HepG2 (cell line): ENCODE data around the gene THOP1. TPM values are rescaled to one million over a fixed set of nuclear protein-coding genes. Genes with fewer than 3 reads are reported as not detected.
A peak's percentile ranks its signal among the peaks of the same experiment; 100 is the strongest.

ENCODE experiments used
- ATF5 ChIP-seq: sonication (generic); formaldehyde crosslinking; IDR thresholded peaks from 2 replicates; pipeline ENCODE4 v1.4.0; 2020; ENCODE audit warnings: mild to moderate bottlenecking, low read depth, missing genetic modification reagents
- CBX1 ChIP-seq: IDR thresholded peaks from one replicate; pipeline ENCODE4 v1.6.1; 2016; ENCODE audit warnings: antibody characterized with exemption, low read depth
- CREB3 ChIP-seq: sonication (generic); formaldehyde crosslinking; IDR thresholded peaks from 2 replicates; pipeline ENCODE4 v1.5.0; 2020; ENCODE audit warnings: missing genetic modification reagents
- HBP1 ChIP-seq: IDR thresholded peaks from 2 replicates; pipeline ENCODE4 v1.6.1; 2016; ENCODE audit warnings: low read depth, control low read depth
- HIVEP1 ChIP-seq: sonication (generic); formaldehyde crosslinking; IDR thresholded peaks from 2 replicates; pipeline ENCODE4 v1.4.0; 2020; ENCODE audit warnings: mild to moderate bottlenecking, missing genetic modification reagents
- KLF12 ChIP-seq: sonication (generic); formaldehyde crosslinking; IDR thresholded peaks from 2 replicates; pipeline ENCODE4 v1.4.0; 2020; ENCODE audit warnings: missing genetic modification reagents, borderline replicate concordance
- KLF16 ChIP-seq, 2 experiments: sonication (generic) in 1 of 2; formaldehyde crosslinking in 1 of 2; IDR thresholded peaks; 2 replicates each; pipeline versions ENCODE4 v1.6.1 to v1.8.0; 2016 to 2023; ENCODE audit warnings: missing genetic modification reagents in 2 of 2, missing compliant biosample characterization in 1 of 2
- LBX2 ChIP-seq: sonication (generic); formaldehyde crosslinking; IDR thresholded peaks from 2 replicates; pipeline ENCODE4 v1.5.0; 2020; ENCODE audit warnings: missing genetic modification reagents, mild to moderate bottlenecking, borderline replicate concordance
- MED8 ChIP-seq: sonication (generic); formaldehyde crosslinking; IDR thresholded peaks from 2 replicates; pipeline ENCODE4 v1.8.1; 2023; ENCODE audit warnings: mild to moderate bottlenecking, missing genetic modification reagents; ENCODE audit not compliant: insufficient replicate concordance
- MYC ChIP-seq: sonication (generic); formaldehyde crosslinking; IDR thresholded peaks from 2 replicates; pipeline ENCODE4 v1.9.0; 2021; ENCODE audit warnings: missing genetic modification reagents, borderline replicate concordance
- NAIF1 ChIP-seq: sonication (generic); formaldehyde crosslinking; IDR thresholded peaks from 2 replicates; pipeline ENCODE4 v1.5.0; 2020; ENCODE audit warnings: mild to moderate bottlenecking, missing genetic modification reagents, borderline replicate concordance
- NPAS2 ChIP-seq: sonication (generic); formaldehyde crosslinking; IDR thresholded peaks from 2 replicates; pipeline ENCODE4 v1.8.0; 2022; ENCODE audit warnings: mild to moderate bottlenecking, missing genetic modification reagents, borderline replicate concordance
- POLR2G ChIP-seq: fragments of 200-400 bp; formaldehyde crosslinking; IDR thresholded peaks from 2 replicates; pipeline ENCODE4 v1.6.1; 2018; ENCODE audit warnings: mild to moderate bottlenecking, low read depth, low read length, moderate library complexity
- RFX1 ChIP-seq: fragments of 450-650 bp; IDR thresholded peaks from 2 replicates; pipeline ENCODE4 v1.6.1; 2017
- SALL2 ChIP-seq: sonication (generic); formaldehyde crosslinking; IDR thresholded peaks from 2 replicates; pipeline ENCODE4 v1.8.1; 2023; ENCODE audit warnings: mild to moderate bottlenecking, missing genetic modification reagents, inconsistent platforms
- ZBTB7B ChIP-seq: sonication (generic); formaldehyde crosslinking; IDR thresholded peaks from 2 replicates; pipeline ENCODE4 v1.4.0; 2020; ENCODE audit warnings: missing genetic modification reagents
- ZMYM2 ChIP-seq: sonication (generic); formaldehyde crosslinking; IDR thresholded peaks from 2 replicates; pipeline ENCODE4 v1.8.0; 2022; ENCODE audit warnings: mild to moderate bottlenecking, missing genetic modification reagents
- ZNF20 ChIP-seq: sonication (generic); formaldehyde crosslinking; IDR thresholded peaks from 2 replicates; pipeline ENCODE4 v1.4.0; 2020; ENCODE audit warnings: mild to moderate bottlenecking, moderate library complexity, missing genetic modification reagents
- ZNF276 ChIP-seq: sonication (generic); formaldehyde crosslinking; IDR thresholded peaks from 2 replicates; pipeline ENCODE4 v1.4.0; 2020; ENCODE audit warnings: mild to moderate bottlenecking, low read depth, missing genetic modification reagents
- ZNF710 ChIP-seq: sonication (generic); formaldehyde crosslinking; IDR thresholded peaks from 2 replicates; pipeline ENCODE4 v1.5.0; 2020; ENCODE audit warnings: mild to moderate bottlenecking, missing genetic modification reagents, borderline replicate concordance
- ZSCAN31 ChIP-seq: sonication (generic); formaldehyde crosslinking; IDR thresholded peaks from 2 replicates; pipeline ENCODE4 v1.5.0; 2020; ENCODE audit warnings: low read depth, mild to moderate bottlenecking, missing genetic modification reagents
- polyA plus RNA-seq, 8 experiments: library from polyadenylated mRNA; depleted of rRNA in 3 of 8; stranded (reverse) in 7 of 8; unstranded in 1 of 8; fragments of >200 nt; fragmentation: Illumina TruSeq in 4 of 8; extraction: Trizol in 4 of 8; gene quantifications; 2 replicates each; pipeline versions ENCODE4 v1.2.1 to v1.2.3, GENCODE V29; 2011 to 2016; ENCODE audit warnings: low read depth in 4 of 8, missing spikeins in 1 of 8, mixed read lengths in 1 of 8; ENCODE audit not compliant: insufficient read depth in 1 of 8
- total RNA-seq, 5 experiments: library from RNA; depleted of rRNA; stranded (reverse); fragments of >200 nt; fragmentation: Illumina TruSeq; extraction: Trizol; gene quantifications; 2 replicates each; pipeline ENCODE4 v1.2.3, GENCODE V29; 2016; ENCODE audit warnings: low read depth in 1 of 5

THOP1 gene
- total and polyA plus RNA-seq, 2 of the 13 experiments (the other 11 are each of a cell fraction or from before 2014, with no cell fraction given), result 74.4 to 116 TPM

GRCh38 chr19:2785244-2785997 lies at the start of gene THOP1 (continued):
- peak; percentile 84 for TF ChIP-seq POLR2G
- peak; percentile 83 for TF ChIP-seq ZSCAN31
- TF ChIP-seq MED8, result peak; percentile 53
- peak; percentile 52; the same call in 1 of the 2 replicates for TF ChIP-seq ZNF710
- 0 out of 2 replicates have a peak, but pooled peaks have one; percentile 22 for TF ChIP-seq SALL2 (CRISPR knock-in tag)
- TF ChIP-seq LBX2 (CRISPR knock-in tag), result no peak
- TF ChIP-seq KLF12 (CRISPR knock-in tag), result peak; percentile 66; the same call in 1 of the 2 replicates
- TF ChIP-seq ZNF20, result no peak
- peak; percentile 19; the same call in 1 of the 2 replicates for TF ChIP-seq NPAS2 (CRISPR knock-in tag)
- 0 out of 2 replicates have a peak, but pooled peaks have one; percentile 36 for TF ChIP-seq ZNF276 (CRISPR knock-in tag)
- peak; percentile 80 for TF ChIP-seq RFX1
- TF ChIP-seq HBP1, result peak; percentile 98
- TF ChIP-seq KLF16 (CRISPR knock-in tag; IDR thresholded peaks at IDR 0.05), result no peak
- TF ChIP-seq MYC (CRISPR knock-in tag), result peak; percentile 66
- TF ChIP-seq ZBTB7B (CRISPR knock-in tag), result 0 out of 2 replicates have a peak, but pooled peaks have one; percentile 20
- 0 out of 2 replicates have a peak, but pooled peaks have one; percentile 51 for TF ChIP-seq CREB3 (CRISPR knock-in tag)
- TF ChIP-seq HIVEP1, result 0 out of 2 replicates have a peak, but pooled peaks have one; percentile 29
- peak; percentile 86; the same call in 1 of the 2 replicates for TF ChIP-seq NAIF1 (CRISPR knock-in tag)
- TF ChIP-seq ZMYM2 (CRISPR knock-in tag), result 0 out of 2 replicates have a peak, but pooled peaks have one; percentile 9
- TF ChIP-seq CBX1, result no peak
- TF ChIP-seq ATF5 (CRISPR knock-in tag), result no peak
